Stimulated activated CD8-positive, alpha-beta memory T cell treated with anti-CD3 and anti-CD28 coated beads, Interleukin-2, amount 100 ng/mL, for 48 hours (primary cell): ENCODE data around the gene PSENEN.

Source experiments
- DNase-seq, 2 donors: peaks; one replicate each; pipeline ENCODE4 v3.0.0-alpha.2; 2020; ENCODE audit warnings: low read depth in 2 of 2

PSENEN gene

DNA sequence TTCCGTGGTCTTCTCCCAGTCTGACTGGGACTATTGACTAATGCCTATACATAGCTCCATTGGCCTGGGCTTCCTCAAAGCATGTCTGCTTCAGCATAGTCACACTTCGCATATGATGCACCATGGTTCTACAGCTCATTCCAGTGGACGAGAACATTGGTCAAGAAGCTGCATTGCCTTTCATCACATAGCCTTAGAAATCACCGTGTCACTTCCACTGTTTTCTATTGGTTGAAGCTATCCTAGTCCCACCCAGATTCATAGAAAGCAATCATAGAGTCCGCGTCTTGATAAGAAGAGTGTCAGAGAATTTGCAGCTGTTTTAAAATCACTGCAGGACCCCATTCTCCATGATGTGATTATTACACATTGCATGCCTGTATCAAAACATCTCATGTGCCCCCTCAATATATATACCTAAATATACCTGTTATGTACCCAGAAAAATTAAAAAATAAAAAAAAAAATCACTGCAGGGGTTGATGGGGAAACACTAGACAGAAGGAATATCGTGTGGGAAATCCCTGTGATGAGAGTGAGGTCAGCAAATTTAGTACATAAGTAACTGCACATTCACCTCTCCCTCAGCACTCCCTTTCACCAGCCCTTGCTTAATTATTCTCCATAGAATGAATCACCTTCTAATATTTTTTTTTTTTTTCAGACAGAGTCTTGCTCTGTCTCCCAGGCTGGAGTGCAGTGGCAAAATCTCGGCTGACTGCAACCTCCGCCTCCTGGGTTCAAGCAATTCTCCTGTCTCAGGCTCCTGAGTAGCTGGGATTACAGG is 27.8 kb downstream of the PSENEN start:
- no peak for DNase-seq

GRCh38 chr19:35774274-35775045 is 29.0 kb downstream of the PSENEN start:
- no peak for DNase-seq

DNA sequence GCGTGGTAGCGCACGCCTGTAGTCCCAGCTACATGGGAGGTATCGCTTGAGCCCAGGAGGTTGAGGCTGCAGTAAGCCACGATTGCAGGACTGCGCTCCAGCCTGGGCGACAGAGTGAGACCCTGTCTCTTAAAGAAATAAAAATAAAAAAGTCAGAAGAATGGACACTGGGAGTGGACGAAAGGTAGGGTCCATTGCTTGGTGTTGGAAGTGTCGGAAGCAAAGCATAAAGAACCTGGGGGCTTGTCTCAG is 29.5 kb downstream of the PSENEN start:
- no peak for DNase-seq

GRCh38 chr19:35775298-35776101 is 30.0 kb downstream of the PSENEN start, which contains the start of gene ARHGAP33:
Gene ARHGAP33, plus strand, starts transcription at chr19:35775564. Its CDS starts 95 bp downstream, at chr19:35775659.
- peak; percentile 100 for DNase-seq

DNA sequence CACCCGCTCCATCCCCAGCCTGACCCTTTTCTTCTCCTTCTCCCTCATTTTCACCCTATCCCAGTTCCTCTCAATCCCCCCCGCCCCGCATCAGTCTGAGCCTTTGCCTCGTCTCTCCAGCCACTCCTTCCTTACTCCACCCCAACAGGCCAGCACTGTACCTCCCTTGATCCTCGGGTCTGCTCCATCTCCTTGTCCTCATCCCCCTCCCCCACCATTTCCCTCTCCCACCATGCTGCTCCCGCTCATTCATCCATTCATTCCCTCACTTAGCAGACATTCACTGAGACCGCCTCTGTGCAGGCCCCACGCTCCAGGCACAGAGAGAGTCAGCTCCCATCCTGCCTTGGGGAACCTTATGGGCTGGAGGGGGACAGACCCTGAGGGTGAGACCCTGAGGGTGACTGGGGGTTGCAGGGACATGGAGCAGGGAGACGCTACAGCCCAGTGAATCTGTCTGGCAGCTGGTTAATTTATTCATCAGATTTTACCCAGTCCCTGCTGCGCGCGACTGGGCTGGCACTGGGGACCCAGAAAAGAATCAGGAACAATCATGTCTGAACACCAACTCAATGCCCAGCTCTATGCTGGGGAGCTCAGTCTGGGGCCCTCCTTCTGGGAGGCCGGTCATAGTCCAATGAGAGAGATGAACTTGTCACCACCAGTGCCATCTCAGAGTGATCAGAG is 30.8 kb downstream of the PSENEN start:
- DNase-seq = no peak

DNA sequence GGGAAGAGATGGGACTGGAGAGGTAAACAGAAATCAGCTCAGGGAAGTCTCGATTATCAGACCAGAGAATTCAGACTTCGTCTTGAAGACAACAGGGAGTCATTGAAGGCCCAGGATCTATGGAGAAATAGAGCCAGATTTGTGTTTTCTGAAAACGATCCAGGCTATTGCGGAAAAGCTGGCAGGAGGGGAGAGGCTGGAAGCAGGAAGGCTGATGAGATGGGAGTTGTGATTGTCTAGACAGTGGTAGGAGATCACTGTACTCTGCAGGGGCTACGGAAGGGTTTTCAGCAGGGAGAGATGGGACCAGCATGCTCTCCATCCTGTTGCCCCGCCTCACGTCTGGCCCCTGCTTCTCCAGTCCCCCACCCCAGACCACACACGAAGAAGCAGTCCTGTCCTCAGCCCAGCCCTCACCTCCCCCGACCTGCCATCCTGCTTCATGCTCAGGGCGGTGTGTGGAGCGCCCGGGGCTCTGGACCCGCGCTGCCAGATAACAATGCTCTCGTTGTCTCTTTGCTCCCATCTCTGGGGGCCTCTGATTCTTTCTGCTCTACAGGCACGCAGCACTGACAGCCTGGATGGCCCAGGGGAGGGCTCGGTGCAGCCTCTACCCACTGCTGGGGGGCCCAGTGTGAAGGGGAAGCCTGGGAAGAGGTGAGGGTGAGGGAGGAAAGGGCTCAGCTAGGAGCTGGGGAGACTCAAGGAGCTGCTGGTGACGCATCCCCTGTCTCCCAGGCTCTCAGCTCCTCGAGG is 31.8 kb downstream of the PSENEN start:
- DNase-seq = no peak

DNA sequence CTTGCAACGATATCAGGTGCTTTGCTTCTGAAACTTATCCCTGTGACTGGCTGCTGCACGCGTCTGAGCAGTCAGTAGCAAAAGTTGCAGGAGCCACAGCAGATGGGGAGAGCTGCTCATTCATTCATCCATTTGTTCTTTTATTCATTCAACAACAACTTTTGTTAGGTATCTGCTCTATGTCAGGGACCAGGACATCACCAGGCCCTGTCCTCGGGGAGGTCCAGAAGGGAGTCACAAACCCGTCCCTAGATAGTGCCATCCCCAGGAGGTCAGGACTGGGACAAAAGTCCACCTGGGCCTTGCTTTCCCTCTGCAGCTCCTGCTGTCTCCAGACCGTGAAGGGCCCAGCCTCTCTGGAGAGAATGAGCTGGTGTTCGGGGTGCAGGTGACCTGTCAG is 32.5 kb downstream of the PSENEN start:
- no peak for DNase-seq

- DNase-seq = no peak
Observed at GRCh38 chr19:35779033-35779432, 33.6 kb downstream of the PSENEN start.

GRCh38 chr19:35780058-35780457 is 34.6 kb downstream of the PSENEN start:
- no peak for DNase-seq

- DNase-seq = no peak
Observed at GRCh38 chr19:35780717-35781116, 35.3 kb downstream of the PSENEN start.

GRCh38 chr19:35781650-35782049 is 36.2 kb downstream of the PSENEN start:
- no peak for DNase-seq

GRCh38 chr19:35782589-35782988 is 37.1 kb downstream of the PSENEN start:
- no peak for DNase-seq

GRCh38 chr19:35783469-35784434 is 38.3 kb downstream of the PSENEN start:
- DNase-seq = no peak

DNA sequence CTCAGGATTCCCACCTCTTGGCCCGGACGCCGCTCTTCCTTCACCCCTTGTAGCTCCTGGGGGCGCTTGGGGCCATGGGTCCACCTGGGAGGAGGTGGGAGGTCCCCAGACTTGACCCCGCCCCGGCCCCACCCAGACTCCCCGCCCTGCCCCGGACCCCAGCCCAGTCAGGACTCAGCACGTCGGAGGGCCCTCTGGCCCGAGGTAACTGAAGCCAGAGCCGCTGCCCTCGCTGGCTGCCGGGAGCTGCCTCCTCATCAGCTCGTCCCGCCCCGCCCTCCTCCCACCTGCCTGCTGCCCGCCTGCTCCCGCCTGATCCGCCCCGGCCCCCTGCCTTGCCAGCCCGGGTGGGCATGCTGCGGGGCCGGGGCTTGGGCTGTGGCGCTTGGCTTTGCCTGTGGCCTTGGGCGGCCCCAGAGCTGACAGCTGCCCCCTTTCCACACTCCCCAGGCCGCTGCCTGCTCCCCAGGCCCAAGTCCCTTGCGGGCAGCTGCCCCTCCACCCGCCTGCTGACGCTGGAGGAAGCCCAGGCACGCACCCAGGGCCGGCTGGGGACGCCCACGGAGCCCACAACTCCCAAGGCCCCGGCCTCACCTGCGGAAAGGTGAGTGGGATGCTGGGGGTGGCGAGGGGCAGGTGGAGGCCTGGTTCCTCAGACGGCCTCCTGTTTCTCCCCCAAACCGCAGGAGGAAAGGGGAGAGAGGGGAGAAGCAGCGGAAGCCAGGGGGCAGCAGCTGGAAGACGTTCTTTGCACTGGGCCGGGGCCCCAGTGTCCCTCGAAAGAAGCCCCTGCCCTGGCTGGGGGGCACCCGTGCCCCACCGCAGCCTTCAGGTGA is 39.3 kb downstream of the PSENEN start:
- DNase-seq = no peak

DNA sequence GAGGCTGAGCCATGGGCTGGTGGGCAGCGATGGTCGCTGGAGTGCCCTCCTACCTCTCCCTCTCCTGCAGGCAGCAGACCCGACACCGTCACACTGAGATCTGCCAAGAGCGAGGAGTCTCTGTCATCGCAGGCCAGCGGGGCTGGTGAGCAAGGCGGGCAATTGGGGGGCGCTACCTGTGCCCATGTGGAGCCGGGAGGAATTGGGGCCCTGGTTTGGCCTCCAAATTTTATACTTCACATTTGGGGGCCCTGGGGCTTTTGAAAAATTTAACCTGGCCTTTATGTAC is 39.8 kb downstream of the PSENEN start:
- no peak for DNase-seq

GRCh38 chr19:35786299-35787160 is 41.1 kb downstream of the PSENEN start:
- no peak for DNase-seq

- DNase-seq = no peak
Observed at GRCh38 chr19:35787227-35787799, 41.9 kb downstream of the PSENEN start.
